Cardiac septum (tissue), 1 donor: ENCODE data around the gene IMPA2. TPM values are rescaled to one million over a fixed set of nuclear protein-coding genes. Genes with fewer than 3 reads are reported as not detected.
"Not testable (repeated sequence)": the region's sequence is repeated elsewhere in the genome, so short reads cannot be mapped to it uniquely, and the experiment has no call there.

Source experiments
- DNase-seq: peaks from one replicate; pipeline ENCODE4 v3.0.0-alpha.2; 2020; ENCODE audit warnings: low spot score
- intact Hi-C: fragments of 100-400 bp; cut with DNase I; formaldehyde crosslinking; loops from one replicate; pipeline ENCODE4 v1.14.0; 2022
- long read RNA-seq: library from polyadenylated mRNA; unstranded; transcript quantifications from one replicate; pipeline ENCODE4 v2.0.0, GENCODE V29; 2021
- total RNA-seq: library from RNA; stranded (reverse); fragmentation: NEBNext Ultra II Directional; extraction: Animal tissue kit (Norgen Biotek cat#: 25700); gene quantifications from one replicate; pipeline ENCODE4 v1.2.1, GENCODE V29; 2021
- donor health status: DM: no; HTN: no; CAD: no.

Gene IMPA2
- 19.9 TPM for total RNA-seq
- long read RNA-seq, transcript IMPA2-201 (8 exons, 1,534 nt), result major isoform, 40 of 51 reads
- long read RNA-seq, partial matches to known transcripts, result 2 of 51 reads
- long read RNA-seq, other reads (novel, unspliced or antisense), result 4 of 51 reads

- no peak for DNase-seq
- intact Hi-C loops, result loop anchor here (1.0 to 10.0 kb wide), 2 partner anchors 34 to 54 kb away; no protein-coding TSS in a partner anchor
Measured at GRCh38 chr18:11981192-11981542, at the start of gene IMPA2. Gene IMPA2, plus strand, starts transcription at chr18:11981507. Its CDS starts 163 bp downstream, at chr18:11981670.

- intact Hi-C loops, result no loop called here
- no peak for DNase-seq
Measured at GRCh38 chr18:11932393-11932792, 48.9 kb upstream of the IMPA2 start.

GRCh38 chr18:11937874-11938478 is 43.3 kb upstream of the IMPA2 start:
- intact Hi-C loops, result loop anchor here (1.0 kb wide), 2 partner anchors 57 to 101 kb away; no protein-coding TSS in a partner anchor
- peak; percentile 83 for DNase-seq

- no peak for DNase-seq
- intact Hi-C loops, result no loop called here
Measured at GRCh38 chr18:11940956-11941355, 40.4 kb upstream of the IMPA2 start.

GRCh38 chr18:11943551-11943950 is 37.8 kb upstream of the IMPA2 start:
- intact Hi-C loops, result no loop called here

GRCh38 chr18:11944252-11944651 is 37.1 kb upstream of the IMPA2 start:
- intact Hi-C loops, result no loop called here
- DNase-seq, result no peak

More at GRCh38 chr18:11943551-11943950, 37.8 kb upstream of the IMPA2 start:
- no peak for DNase-seq

GRCh38 chr18:11944786-11945185 is 36.5 kb upstream of the IMPA2 start:
- DNase-seq, result no peak
- intact Hi-C loops, result no loop called here

- DNase-seq, result not testable (repeated sequence)
Measured at GRCh38 chr18:11945834-11946659, 35.3 kb upstream of the IMPA2 start.

GRCh38 chr18:11946756-11947155 is 34.6 kb upstream of the IMPA2 start:
- DNase-seq, result no peak
- intact Hi-C loops, result loop anchor here (1.0 kb wide), 1 partner anchor 35 kb away; the partner anchor contains the start of gene IMPA2

More at GRCh38 chr18:11945834-11946659, 35.3 kb upstream of the IMPA2 start:
- intact Hi-C loops, result not testable (repeated sequence)

GRCh38 chr18:11947214-11948191 is 33.8 kb upstream of the IMPA2 start:
- intact Hi-C loops, result loop anchor here (1.0 kb wide), 1 partner anchor 34 kb away; the partner anchor contains the start of gene IMPA2
- DNase-seq, result peak; percentile 97

- no peak for DNase-seq
- intact Hi-C loops, result no loop called here
Measured at GRCh38 chr18:11948852-11949523, 32.3 kb upstream of the IMPA2 start.

- DNase-seq, result peak; percentile 26
- intact Hi-C loops, result no loop called here
Measured at GRCh38 chr18:11950824-11951223, 30.5 kb upstream of the IMPA2 start.

- intact Hi-C loops, result no loop called here
- DNase-seq, result peak; percentile 49
Measured at GRCh38 chr18:11951390-11951851, 29.9 kb upstream of the IMPA2 start.

- intact Hi-C loops, result no loop called here
- peak; percentile 5 for DNase-seq
Measured at GRCh38 chr18:11953113-11953512, 28.2 kb upstream of the IMPA2 start.

GRCh38 chr18:11955239-11956029 is 25.9 kb upstream of the IMPA2 start:
- intact Hi-C loops, result no loop called here
- peak; percentile 70 for DNase-seq

- no peak for DNase-seq
- intact Hi-C loops, result no loop called here
Measured at GRCh38 chr18:11956371-11957308, 24.7 kb upstream of the IMPA2 start.

GRCh38 chr18:11957636-11958035 is 23.7 kb upstream of the IMPA2 start:
- intact Hi-C loops, result no loop called here
- peak; percentile 20 for DNase-seq
